Neural progenitor cell (in vitro differentiated cells): ENCODE data around the gene ABCA5. TPM values are rescaled to one million over a fixed set of nuclear protein-coding genes. Genes with fewer than 3 reads are reported as not detected.

Experiments
- DNase-seq: peaks from one replicate; pipeline ENCODE4 v3.0.0-alpha.2; 2016; ENCODE audit warnings: low spot score
- H2AFZ ChIP-seq: fragments of 200-600 bp; sonication (generic); replicated peaks from 2 replicates; pipeline ENCODE4 v1.6.1; 2016; ENCODE audit warnings: antibody characterized with exemption
- H3F3A ChIP-seq: fragments of 200-600 bp; sonication (generic); 2 replicates; pipeline ENCODE4 v1.6.1; 2016; ENCODE audit warnings: antibody characterized with exemption, low read depth
- H3K27ac ChIP-seq: fragments of 200-600 bp; sonication (generic); 2 replicates; pipeline ENCODE4 v1.5.1; 2016; ENCODE audit warnings: mild to moderate bottlenecking
- H3K27me3 ChIP-seq: fragments of 200-600 bp; sonication (generic); 2 replicates; pipeline ENCODE4 v1.6.1; 2016; ENCODE audit warnings: mild to moderate bottlenecking, moderate library complexity
- H3K36me3 ChIP-seq: fragments of 200-600 bp; sonication (generic); 2 replicates; pipeline ENCODE4 v1.5.1; 2016
- H3K4me1 ChIP-seq: fragments of 200-600 bp; sonication (generic); 2 replicates; pipeline ENCODE4 v1.6.1; 2016; ENCODE audit warnings: mixed run types
- H3K4me2 ChIP-seq: fragments of 200-600 bp; sonication (generic); 2 replicates; pipeline ENCODE4 v1.6.1; 2016
- H3K4me3 ChIP-seq: fragments of 200-600 bp; sonication (generic); 2 replicates; pipeline ENCODE4 v1.5.1; 2016
- H3K79me2 ChIP-seq: fragments of 200-600 bp; sonication (generic); 2 replicates; pipeline ENCODE4 v1.6.1; 2016; ENCODE audit warnings: low read depth
- H3K9ac ChIP-seq: fragments of 200-600 bp; sonication (generic); 2 replicates; pipeline ENCODE4 v1.6.1; 2016
- H3K9me3 ChIP-seq: fragments of 200-600 bp; sonication (generic); 2 replicates; pipeline ENCODE4 v1.5.1; 2016; ENCODE audit warnings: low read depth
- H4K20me1 ChIP-seq: fragments of 200-600 bp; sonication (generic); 2 replicates; pipeline ENCODE4 v1.6.1; 2016; ENCODE audit warnings: low read depth
- H3K27ac Mint-ChIP-seq: 3 replicates; pipeline ENCODE4 v1.8.0; 2021; ENCODE audit warnings: mixed read lengths
- H3K27me3 Mint-ChIP-seq: 2 replicates; pipeline ENCODE4 v1.8.0; 2022; ENCODE audit warnings: low read depth, mild to moderate bottlenecking, inconsistent platforms, moderate library complexity, mixed read lengths; ENCODE audit not compliant: insufficient read depth
- H3K36me3 Mint-ChIP-seq: 3 replicates; pipeline ENCODE4 v1.8.0; 2021; ENCODE audit warnings: mixed read lengths
- H3K4me1 Mint-ChIP-seq: 3 replicates; pipeline ENCODE4 v1.8.0; 2021; ENCODE audit warnings: mixed read lengths
- H3K4me3 Mint-ChIP-seq: 3 replicates; pipeline ENCODE4 v1.8.0; 2021; ENCODE audit warnings: mild to moderate bottlenecking, moderate library complexity, mixed read lengths
- H3K9me3 Mint-ChIP-seq: 3 replicates; pipeline ENCODE4 v1.8.0; 2020; ENCODE audit warnings: mixed read lengths
- CTCF ChIP-seq: fragments of 200-600 bp; sonication (generic); IDR thresholded peaks from 2 replicates; pipeline ENCODE4 v1.5.1; 2017; ENCODE audit warnings: antibody characterized with exemption, mild to moderate bottlenecking
- EZH2 ChIP-seq: fragments of 200-600 bp; sonication (generic); IDR thresholded peaks from 2 replicates; pipeline ENCODE4 v1.6.1; 2017; ENCODE audit warnings: antibody characterized with exemption, mild to moderate bottlenecking, moderate library complexity
- EZH2phosphoT487 ChIP-seq: fragments of 200-600 bp; sonication (generic); IDR thresholded peaks from 2 replicates; pipeline ENCODE4 v1.6.1; 2017; ENCODE audit warnings: antibody characterized with exemption
- total RNA-seq: library from RNA; depleted of rRNA; stranded (reverse); fragments of >200 nt; gene quantifications from 2 replicates; pipeline ENCODE4 v1.2.3, GENCODE V29; 2015; ENCODE audit warnings: low replicate concordance

Gene ABCA5
- total RNA-seq = 19.4 and 35.1 TPM in 2 replicates

- peak within 1 kb of the TSS; percentile 98 for H2AFZ ChIP-seq
- no peaks in the 10 kb centered on the region for H3K9me3 ChIP-seq
- no peak within 1 kb of the TSS for H3K9ac ChIP-seq
- no peak for TF ChIP-seq EZH2phosphoT487
- no peak for TF ChIP-seq CTCF
- no peak for TF ChIP-seq EZH2
- Mint-ChIP-seq H3K27me3 (peaks cover 21% of the 10 kb centered on the region), H3K4me1 (peaks cover 21% of the 10 kb centered on the region), H3K36me3 (no peaks in the 10 kb centered on the region), H3K9me3 (peaks cover 7% of the 10 kb centered on the region), H3K4me3 (peak within 1 kb of the TSS; percentile 90), H3K27ac (peak within 1 kb of the TSS; percentile 48)
- H3K79me2 ChIP-seq = no peaks in the 10 kb centered on the region
- peak within 1 kb of the TSS; percentile 73 for H3K4me3 ChIP-seq
- H3K4me2 ChIP-seq = peak within 1 kb of the TSS; percentile 98
- no peaks in the 10 kb centered on the region for H4K20me1 ChIP-seq
- DNase-seq = peak; percentile 96
- H3K27me3 ChIP-seq = peaks cover 33% of the 10 kb centered on the region
- H3K36me3 ChIP-seq = no peaks in the 10 kb centered on the region
- no peak within 1 kb of the TSS for H3K27ac ChIP-seq
- peaks cover 8% of the 10 kb centered on the region for H3K4me1 ChIP-seq
- H3F3A ChIP-seq = peaks cover 27% of the 10 kb centered on the region
These were observed at the start of gene ABCA5 for GRCh38 chr17:69327060-69327831. TSS of gene ABCA5 (minus strand) at chr17:69327133. CDS start at chr17:69314415, 12,718 bp downstream.

- Histone ChIP-seq H3K4me2 (no peak overlapping the region), H3F3A (no peaks in the 10 kb centered on the region), H3K79me2 (no peaks in the 10 kb centered on the region), H3K27ac (no peak overlapping the region), H3K27me3 (no peaks in the 10 kb centered on the region), H3K36me3 (no peaks in the 10 kb centered on the region), H4K20me1 (no peaks in the 10 kb centered on the region), H3K9ac (no peak overlapping the region), H3K4me1 (no peaks in the 10 kb centered on the region), H3K4me3 (no peak overlapping the region), H3K9me3 (no peaks in the 10 kb centered on the region), H2AFZ (no peak overlapping the region)
- H3K9me3 Mint-ChIP-seq = no peaks in the 10 kb centered on the region
- H3K27ac Mint-ChIP-seq = no peak overlapping the region
- H3K4me1 Mint-ChIP-seq = no peaks in the 10 kb centered on the region
- peaks cover 3% of the 10 kb centered on the region for H3K27me3 Mint-ChIP-seq
- no peaks in the 10 kb centered on the region for H3K36me3 Mint-ChIP-seq
- no peak for DNase-seq
- TF ChIP-seq EZH2 = no peak
- TF ChIP-seq CTCF = no peak
- TF ChIP-seq EZH2phosphoT487 = no peak
- H3K4me3 Mint-ChIP-seq = no peak overlapping the region
These were observed 48.3 kb upstream of the ABCA5 start for GRCh38 chr17:69375229-69375628.

GRCh38 chr17:69373069-69373468, 46.1 kb upstream of the ABCA5 start:
- Histone ChIP-seq H3F3A (no peaks in the 10 kb centered on the region), H3K79me2 (no peaks in the 10 kb centered on the region), H2AFZ (no peak overlapping the region), H3K4me2 (no peak overlapping the region), H4K20me1 (no peaks in the 10 kb centered on the region), H3K27ac (no peak overlapping the region), H3K27me3 (no peaks in the 10 kb centered on the region), H3K9me3 (no peaks in the 10 kb centered on the region), H3K36me3 (no peaks in the 10 kb centered on the region), H3K4me3 (no peak overlapping the region), H3K4me1 (no peaks in the 10 kb centered on the region), H3K9ac (no peak overlapping the region)
- H3K27ac Mint-ChIP-seq = no peak overlapping the region
- H3K4me1 Mint-ChIP-seq = no peaks in the 10 kb centered on the region
- DNase-seq = no peak
- H3K36me3 Mint-ChIP-seq = no peaks in the 10 kb centered on the region
- H3K9me3 Mint-ChIP-seq = no peaks in the 10 kb centered on the region
- TF ChIP-seq CTCF = no peak
- no peak for TF ChIP-seq EZH2phosphoT487
- no peak for TF ChIP-seq EZH2
- H3K27me3 Mint-ChIP-seq = peaks cover 3% of the 10 kb centered on the region
- no peak overlapping the region for H3K4me3 Mint-ChIP-seq
